SK-N-SH treated with all-trans-retinoic acid at 6 μM for 48 hours (cell line): ENCODE data around the gene SEL1L.
"Not testable (repeated sequence)": the region's sequence is repeated elsewhere in the genome, so short reads cannot be mapped to it uniquely, and the experiment has no call there.

Source experiments
- ATAC-seq: fragments of 200-7000 bp; cut with Tn5 transposase; 3 replicates; pipeline ENCODE4 v1.9.1; 2020; ENCODE audit warnings: mild to moderate bottlenecking, moderate library complexity
- ARNTL ChIP-seq: fragments of 450-650 bp; formaldehyde crosslinking; IDR thresholded peaks from 2 replicates; pipeline ENCODE4 v1.5.0; 2020; ENCODE audit warnings: low read depth, mild to moderate bottlenecking, moderate library complexity, borderline replicate concordance
- BACH2 ChIP-seq: fragments of 250-450 bp; sonication (Bioruptor Pico); IDR thresholded peaks from 2 replicates; pipeline ENCODE4 v1.9.0; 2021; ENCODE audit warnings: mild to moderate bottlenecking, borderline replicate concordance
- CSDC2 ChIP-seq: fragments of 250-450 bp; sonication (Bioruptor Pico); IDR thresholded peaks from 2 replicates; pipeline ENCODE4 v1.5.0; 2020; ENCODE audit warnings: mild to moderate bottlenecking, moderate library complexity
- ESRRG ChIP-seq: fragments of 250-450 bp; sonication (Bioruptor Pico); IDR thresholded peaks from 2 replicates; pipeline ENCODE4 v1.6.1; 2021; ENCODE audit warnings: mild to moderate bottlenecking
- GLIS3 ChIP-seq: fragments of 250-450 bp; sonication (Bioruptor Pico); IDR thresholded peaks from 2 replicates; pipeline ENCODE4 v1.5.0; 2020; ENCODE audit warnings: mild to moderate bottlenecking, moderate library complexity
- ISL1 ChIP-seq: fragments of 250-450 bp; sonication (Bioruptor Pico); IDR thresholded peaks from 2 replicates; pipeline ENCODE4 v2.1.2; 2022; ENCODE audit warnings: mild to moderate bottlenecking, moderate library complexity
- OSR1 ChIP-seq: fragments of 250-450 bp; sonication (Bioruptor Pico); IDR thresholded peaks from 2 replicates; pipeline ENCODE4 v1.8.0; 2022; ENCODE audit warnings: moderate library complexity, mild to moderate bottlenecking, inconsistent platforms
- PPARA ChIP-seq: fragments of 250-450 bp; sonication (Bioruptor Pico); IDR thresholded peaks from 2 replicates; pipeline ENCODE4 v1.5.0; 2020; ENCODE audit warnings: mild to moderate bottlenecking, borderline replicate concordance
- RARB ChIP-seq: fragments of 250-450 bp; sonication (Bioruptor Pico); IDR thresholded peaks from 2 replicates; pipeline ENCODE4 v1.8.0; 2021; ENCODE audit warnings: mild to moderate bottlenecking, moderate library complexity
- SNAI2 ChIP-seq: fragments of 250-450 bp; sonication (Bioruptor Pico); IDR thresholded peaks from 2 replicates; pipeline ENCODE4 v1.5.0; 2020; ENCODE audit warnings: mild to moderate bottlenecking, moderate library complexity
- TCF4 ChIP-seq: fragments of 250-450 bp; sonication (Bioruptor Pico); IDR thresholded peaks from 2 replicates; pipeline ENCODE4 v1.8.0; 2021; ENCODE audit warnings: mild to moderate bottlenecking, moderate library complexity, borderline replicate concordance
- TOX ChIP-seq: fragments of 250-450 bp; sonication (Bioruptor Pico); IDR thresholded peaks from 2 replicates; pipeline ENCODE4 v1.8.0; 2021; ENCODE audit warnings: mild to moderate bottlenecking, moderate library complexity, borderline replicate concordance
- TSHZ2 ChIP-seq: fragments of 250-450 bp; sonication (Bioruptor Pico); IDR thresholded peaks from 2 replicates; pipeline ENCODE4 v1.5.0; 2020; ENCODE audit warnings: mild to moderate bottlenecking, moderate library complexity
- ZC3H10 ChIP-seq: fragments of 250-450 bp; sonication (Bioruptor Pico); IDR thresholded peaks from 2 replicates; pipeline ENCODE4 v1.5.1; 2021; ENCODE audit warnings: mild to moderate bottlenecking, moderate library complexity
- ZFP3 ChIP-seq: fragments of 250-450 bp; sonication (Bioruptor Pico); IDR thresholded peaks from 2 replicates; pipeline ENCODE4 v1.5.0; 2020; ENCODE audit warnings: mild to moderate bottlenecking, moderate library complexity
- ZFP30 ChIP-seq: fragments of 450-650 bp; formaldehyde crosslinking; IDR thresholded peaks from 2 replicates; pipeline ENCODE4 v1.5.0; 2022; ENCODE audit warnings: mild to moderate bottlenecking, moderate library complexity
- ZNF565 ChIP-seq: fragments of 450-650 bp; formaldehyde crosslinking; conservative IDR thresholded peaks from 2 replicates; pipeline ENCODE4 v1.5.0; 2020; ENCODE audit warnings: low read depth, mild to moderate bottlenecking, moderate library complexity
- ZNF70 ChIP-seq: fragments of 450-650 bp; formaldehyde crosslinking; IDR thresholded peaks from 2 replicates; pipeline ENCODE4 v1.5.0; 2020; ENCODE audit warnings: mild to moderate bottlenecking, moderate library complexity
- ZNF8 ChIP-seq: fragments of 450-650 bp; formaldehyde crosslinking; IDR thresholded peaks from 2 replicates; pipeline ENCODE4 v1.5.0; 2020; ENCODE audit warnings: mild to moderate bottlenecking, moderate library complexity
- TF ChIP-seq, protein P1 (sequence below): fragments of 250-450 bp; sonication (Bioruptor Pico); IDR thresholded peaks from 2 replicates; pipeline ENCODE4 v1.5.1; 2020; ENCODE audit warnings: low read depth, mild to moderate bottlenecking, moderate library complexity
- TF ChIP-seq, protein P2 (sequence below): fragments of 250-450 bp; sonication (Bioruptor Pico); IDR thresholded peaks from 2 replicates; pipeline ENCODE4 v1.8.0; 2021; ENCODE audit warnings: low read depth, mild to moderate bottlenecking, moderate library complexity, borderline replicate concordance
- TF ChIP-seq, protein P3 (sequence below): fragments of 250-450 bp; sonication (Bioruptor Pico); IDR thresholded peaks from 2 replicates; pipeline ENCODE4 v1.8.0; 2020; ENCODE audit warnings: mild to moderate bottlenecking, moderate library complexity, borderline replicate concordance

The SEL1L gene

GRCh38 chr14:81516986-81517797 lies 16.5 kb downstream of the SEL1L start (continued):
- TF ChIP-seq TOX (CRISPR knock-in tag) = no peak
- no peak for TF ChIP-seq ZFP30 (CRISPR knock-in tag)
- no peak for TF ChIP-seq SNAI2 (CRISPR knock-in tag)
- TF ChIP-seq, all 23 proteins: peak for 0

- not testable (repeated sequence) for ATAC-seq
Observed at GRCh38 chr14:81515927-81516326, 17.7 kb downstream of the SEL1L start.

DNA sequence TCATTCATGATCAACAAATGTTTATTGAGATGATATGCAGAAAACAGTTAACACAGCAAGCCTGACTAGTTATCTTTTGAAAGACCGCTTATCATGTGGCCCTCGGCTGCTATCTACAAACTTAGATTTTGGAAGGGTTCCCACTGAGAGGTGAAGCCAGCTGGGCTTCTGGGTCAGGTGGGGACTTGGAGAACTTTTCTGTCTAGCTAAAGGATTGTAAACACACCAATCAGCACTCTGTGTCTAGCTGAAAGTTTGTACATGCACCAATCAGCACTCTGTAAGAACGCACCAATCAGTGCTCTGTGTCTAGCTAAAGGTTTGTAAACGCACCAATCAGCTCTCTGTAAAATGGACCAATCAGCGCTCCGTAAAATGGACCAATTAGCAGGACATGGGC lies 20.8 kb downstream of the SEL1L start:
- not testable (repeated sequence) for ATAC-seq

DNA sequence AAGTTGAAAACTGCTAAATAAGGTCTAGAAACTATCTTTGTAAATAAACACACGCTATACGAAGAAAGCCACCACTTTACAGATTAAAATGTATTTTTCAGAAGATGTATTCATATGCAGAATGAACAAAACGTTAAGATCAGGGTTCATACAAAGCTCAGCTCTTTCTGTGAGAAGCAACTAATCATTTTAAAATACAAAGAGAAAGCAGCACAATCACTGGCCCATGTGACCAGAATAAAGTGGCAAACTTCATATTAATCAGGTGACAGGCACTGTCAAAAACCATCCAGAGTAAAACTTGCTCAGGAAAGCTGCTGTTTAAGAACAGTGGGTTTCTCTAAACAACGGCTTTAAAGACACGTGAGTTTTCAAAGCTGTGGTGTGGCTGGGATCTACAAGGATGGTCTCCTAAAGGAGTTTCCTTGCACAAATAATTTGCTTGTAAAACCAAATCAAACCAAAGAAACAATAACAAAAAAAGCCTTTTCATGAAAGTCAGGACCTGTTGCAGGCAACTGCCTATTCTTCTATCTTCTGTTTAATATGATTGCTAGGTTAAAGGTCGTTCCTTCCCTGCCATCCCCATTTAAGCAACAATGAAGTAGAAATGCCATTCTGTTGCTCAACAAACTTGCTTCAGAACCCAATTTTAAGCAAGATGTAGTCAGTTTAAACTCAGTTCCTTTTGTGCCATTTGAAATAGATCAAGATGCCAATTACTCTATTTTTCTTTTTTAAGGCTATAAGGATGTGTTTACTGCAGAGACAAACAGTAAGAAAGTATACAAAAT lies 22.3 kb downstream of the SEL1L start:
- no peak for TF ChIP-seq ZNF8
- TF ChIP-seq SNAI2 (CRISPR knock-in tag) = no peak
- TF ChIP-seq ISL1 = no peak
- no peak for TF ChIP-seq ESRRG
- TF ChIP-seq, all 23 proteins: peak for 0

DNA sequence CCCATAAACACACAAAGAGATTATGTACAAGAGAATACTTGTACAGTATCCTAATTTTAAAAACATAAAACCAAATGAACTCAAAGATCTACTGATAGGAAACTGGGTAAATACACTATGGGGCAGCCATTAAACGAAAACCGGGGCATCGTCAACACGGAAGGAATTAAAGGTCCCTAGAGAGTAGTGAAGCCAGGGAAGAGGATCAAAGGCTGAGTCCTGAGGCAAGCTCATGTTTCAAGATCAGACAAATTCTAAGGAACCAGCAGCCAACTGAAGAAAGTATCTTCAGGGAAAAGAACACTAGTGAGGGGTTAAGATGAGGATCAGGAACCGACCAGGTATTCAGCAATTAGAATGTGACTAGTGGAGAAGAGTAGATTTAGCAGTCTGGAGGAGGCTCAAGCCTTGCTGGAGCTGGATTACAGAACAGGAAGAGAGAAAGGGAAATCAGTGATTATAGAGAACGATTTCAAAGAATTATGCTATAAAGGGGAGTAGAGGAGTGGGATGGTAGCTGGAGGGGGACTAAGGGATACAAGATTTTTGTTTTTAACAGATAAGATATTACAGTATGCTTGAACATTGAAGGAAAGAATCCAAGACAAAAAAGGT lies 23.7 kb downstream of the SEL1L start:
- TF ChIP-seq ZC3H10 (CRISPR knock-in tag) (no peak), ZFP3 (no peak), OSR1 (CRISPR knock-in tag) (no peak), PPARA (no peak), RARB (CRISPR knock-in tag) (no peak), ISL1 (no peak), TOX (CRISPR knock-in tag) (no peak), ZFP30 (CRISPR knock-in tag) (no peak), ZNF8 (no peak), BACH2 (CRISPR knock-in tag) (no peak), ZNF565 (CRISPR knock-in tag) (no peak), ZNF70 (CRISPR knock-in tag) (no peak), GLIS3 (CRISPR knock-in tag) (no peak), ESRRG (no peak), CSDC2 (CRISPR knock-in tag) (no peak), TCF4 (no peak), SNAI2 (CRISPR knock-in tag) (no peak), ARNTL (no peak)
- TF ChIP-seq, protein P1, sequence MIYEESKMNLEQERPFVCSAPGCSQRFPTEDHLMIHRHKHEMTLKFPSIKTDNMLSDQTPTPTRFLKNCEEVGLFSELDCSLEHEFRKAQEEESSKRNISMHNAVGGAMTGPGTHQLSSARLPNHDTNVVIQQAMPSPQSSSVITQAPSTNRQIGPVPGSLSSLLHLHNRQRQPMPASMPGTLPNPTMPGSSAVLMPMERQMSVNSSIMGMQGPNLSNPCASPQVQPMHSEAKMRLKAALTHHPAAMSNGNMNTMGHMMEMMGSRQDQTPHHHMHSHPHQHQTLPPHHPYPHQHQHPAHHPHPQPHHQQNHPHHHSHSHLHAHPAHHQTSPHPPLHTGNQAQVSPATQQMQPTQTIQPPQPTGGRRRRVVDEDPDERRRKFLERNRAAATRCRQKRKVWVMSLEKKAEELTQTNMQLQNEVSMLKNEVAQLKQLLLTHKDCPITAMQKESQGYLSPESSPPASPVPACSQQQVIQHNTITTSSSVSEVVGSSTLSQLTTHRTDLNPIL (CRISPR knock-in tag) = no peak
- TF ChIP-seq, protein P2, sequence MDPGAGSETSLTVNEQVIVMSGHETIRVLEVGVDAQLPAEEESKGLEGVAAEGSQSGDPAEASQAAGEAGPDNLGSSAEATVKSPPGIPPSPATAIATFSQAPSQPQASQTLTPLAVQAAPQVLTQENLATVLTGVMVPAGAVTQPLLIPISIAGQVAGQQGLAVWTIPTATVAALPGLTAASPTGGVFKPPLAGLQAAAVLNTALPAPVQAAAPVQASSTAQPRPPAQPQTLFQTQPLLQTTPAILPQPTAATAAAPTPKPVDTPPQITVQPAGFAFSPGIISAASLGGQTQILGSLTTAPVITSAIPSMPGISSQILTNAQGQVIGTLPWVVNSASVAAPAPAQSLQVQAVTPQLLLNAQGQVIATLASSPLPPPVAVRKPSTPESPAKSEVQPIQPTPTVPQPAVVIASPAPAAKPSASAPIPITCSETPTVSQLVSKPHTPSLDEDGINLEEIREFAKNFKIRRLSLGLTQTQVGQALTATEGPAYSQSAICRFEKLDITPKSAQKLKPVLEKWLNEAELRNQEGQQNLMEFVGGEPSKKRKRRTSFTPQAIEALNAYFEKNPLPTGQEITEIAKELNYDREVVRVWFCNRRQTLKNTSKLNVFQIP = no peak

More for the DNA sequence above, 22.3 kb downstream of the SEL1L start:
- no peak for ATAC-seq

GRCh38 chr14:81509321-81509720 lies 24.3 kb downstream of the SEL1L start:
- no peak for ATAC-seq
- no peak for TF ChIP-seq CSDC2 (CRISPR knock-in tag)
- TF ChIP-seq, protein P3, sequence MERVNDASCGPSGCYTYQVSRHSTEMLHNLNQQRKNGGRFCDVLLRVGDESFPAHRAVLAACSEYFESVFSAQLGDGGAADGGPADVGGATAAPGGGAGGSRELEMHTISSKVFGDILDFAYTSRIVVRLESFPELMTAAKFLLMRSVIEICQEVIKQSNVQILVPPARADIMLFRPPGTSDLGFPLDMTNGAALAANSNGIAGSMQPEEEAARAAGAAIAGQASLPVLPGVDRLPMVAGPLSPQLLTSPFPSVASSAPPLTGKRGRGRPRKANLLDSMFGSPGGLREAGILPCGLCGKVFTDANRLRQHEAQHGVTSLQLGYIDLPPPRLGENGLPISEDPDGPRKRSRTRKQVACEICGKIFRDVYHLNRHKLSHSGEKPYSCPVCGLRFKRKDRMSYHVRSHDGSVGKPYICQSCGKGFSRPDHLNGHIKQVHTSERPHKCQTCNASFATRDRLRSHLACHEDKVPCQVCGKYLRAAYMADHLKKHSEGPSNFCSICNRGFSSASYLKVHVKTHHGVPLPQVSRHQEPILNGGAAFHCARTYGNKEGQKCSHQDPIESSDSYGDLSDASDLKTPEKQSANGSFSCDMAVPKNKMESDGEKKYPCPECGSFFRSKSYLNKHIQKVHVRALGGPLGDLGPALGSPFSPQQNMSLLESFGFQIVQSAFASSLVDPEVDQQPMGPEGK (CRISPR knock-in tag) = no peak
- no peak for TF ChIP-seq ZFP3
- TF ChIP-seq ZC3H10 (CRISPR knock-in tag) = no peak
- no peak for TF ChIP-seq ZFP30 (CRISPR knock-in tag)
- TF ChIP-seq BACH2 (CRISPR knock-in tag) = no peak
- TF ChIP-seq, protein P1 (CRISPR knock-in tag) = no peak
- TF ChIP-seq ZNF8 = no peak
- TF ChIP-seq TOX (CRISPR knock-in tag) = no peak
- no peak for TF ChIP-seq ARNTL
- no peak for TF ChIP-seq TSHZ2 (CRISPR knock-in tag)
- no peak for TF ChIP-seq SNAI2 (CRISPR knock-in tag)
- no peak for TF ChIP-seq ZNF70 (CRISPR knock-in tag)
- no peak for TF ChIP-seq OSR1 (CRISPR knock-in tag)
- TF ChIP-seq ZNF565 (CRISPR knock-in tag) = no peak

More for the DNA sequence above, 23.7 kb downstream of the SEL1L start:
- ATAC-seq = no peak
